Renal cortical epithelial cell (primary cell): ENCODE results near the gene CTIF. TPM values are rescaled to one million over a fixed set of nuclear protein-coding genes. Genes with fewer than 3 reads are reported as not detected.
A peak's percentile ranks its signal among the peaks of the same experiment; 100 is the strongest.
"Not testable (repeated sequence)": the region's sequence is repeated elsewhere in the genome, so short reads cannot be mapped to it uniquely, and the experiment has no call there.

ENCODE experiments used
- DNase-seq: peaks from one replicate; pipeline ENCODE4 v3.0.0-alpha.2; 2011; ENCODE audit warnings: low read depth
- total RNA-seq: library from RNA; depleted of rRNA; stranded (reverse); fragments of >200 nt; gene quantifications from 2 replicates; pipeline ENCODE4 v1.2.3, GENCODE V29; 2014

The CTIF gene
- total RNA-seq, 1 donor from 2014 or later, result 25.8 TPM

DNA sequence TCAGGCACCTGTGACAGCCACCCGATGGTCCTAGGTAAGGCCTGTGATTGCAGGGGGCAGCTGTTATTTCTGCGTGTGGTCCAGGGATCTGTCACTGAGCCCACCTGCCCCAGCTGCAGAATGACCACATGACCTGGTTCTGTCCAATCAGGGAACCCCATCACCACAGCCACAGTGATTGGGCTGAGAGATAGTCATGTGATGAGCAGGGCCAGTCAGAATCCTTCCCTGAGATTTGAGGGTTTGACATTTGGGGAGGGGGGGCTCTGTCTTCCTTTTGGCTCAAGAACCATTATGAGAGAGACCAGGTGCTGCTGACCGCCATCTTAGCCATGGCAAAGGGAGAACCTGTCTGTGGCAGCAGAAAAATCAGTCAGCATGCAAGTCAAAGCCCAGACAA is 264.7 kb downstream of the CTIF start:
- DNase-seq, result no peak

DNA sequence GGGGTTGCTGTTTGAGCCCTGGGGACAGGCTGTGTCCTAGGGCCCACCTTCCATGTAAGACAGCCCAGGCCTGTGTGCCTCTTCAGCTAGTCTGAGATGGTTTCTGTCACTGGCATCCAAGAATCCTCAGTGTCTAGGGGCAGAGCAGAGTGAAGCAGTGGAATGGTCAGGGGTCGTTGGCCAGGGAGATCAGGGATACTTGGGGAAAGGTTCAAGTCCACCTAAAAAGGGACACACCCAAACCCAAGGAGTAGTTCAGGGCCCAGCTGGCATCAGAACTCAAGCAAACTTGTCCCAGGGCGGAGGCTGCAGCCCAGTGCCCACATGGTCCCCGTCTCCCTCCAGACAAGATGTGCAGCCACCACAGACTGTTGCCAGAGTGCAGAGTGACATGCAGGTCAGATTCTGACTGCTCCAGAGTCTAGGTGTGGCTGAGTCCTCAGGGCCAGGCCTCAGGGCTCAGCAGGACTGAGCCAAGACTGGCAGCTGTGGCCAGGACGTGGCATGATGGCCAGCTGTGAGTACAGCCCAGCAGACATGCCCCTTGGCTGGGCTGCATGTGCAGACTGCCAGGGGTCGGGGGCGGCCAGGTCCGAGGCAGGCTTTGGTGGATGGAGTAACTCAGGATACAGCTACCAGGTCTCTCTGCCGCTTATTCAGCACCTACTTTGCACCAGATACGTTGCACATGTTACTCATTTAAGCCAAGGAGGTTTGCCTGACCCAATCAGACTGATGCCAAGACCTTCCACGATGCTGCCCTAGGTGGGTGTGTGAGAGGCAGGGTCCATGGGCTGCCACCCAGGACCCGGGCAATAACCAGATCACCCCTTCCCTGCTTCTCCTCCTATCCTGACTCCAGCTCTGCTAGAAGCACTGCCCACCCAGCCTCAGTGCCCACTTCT is 265.4 kb downstream of the CTIF start:
- DNase-seq, result no peak

DNA sequence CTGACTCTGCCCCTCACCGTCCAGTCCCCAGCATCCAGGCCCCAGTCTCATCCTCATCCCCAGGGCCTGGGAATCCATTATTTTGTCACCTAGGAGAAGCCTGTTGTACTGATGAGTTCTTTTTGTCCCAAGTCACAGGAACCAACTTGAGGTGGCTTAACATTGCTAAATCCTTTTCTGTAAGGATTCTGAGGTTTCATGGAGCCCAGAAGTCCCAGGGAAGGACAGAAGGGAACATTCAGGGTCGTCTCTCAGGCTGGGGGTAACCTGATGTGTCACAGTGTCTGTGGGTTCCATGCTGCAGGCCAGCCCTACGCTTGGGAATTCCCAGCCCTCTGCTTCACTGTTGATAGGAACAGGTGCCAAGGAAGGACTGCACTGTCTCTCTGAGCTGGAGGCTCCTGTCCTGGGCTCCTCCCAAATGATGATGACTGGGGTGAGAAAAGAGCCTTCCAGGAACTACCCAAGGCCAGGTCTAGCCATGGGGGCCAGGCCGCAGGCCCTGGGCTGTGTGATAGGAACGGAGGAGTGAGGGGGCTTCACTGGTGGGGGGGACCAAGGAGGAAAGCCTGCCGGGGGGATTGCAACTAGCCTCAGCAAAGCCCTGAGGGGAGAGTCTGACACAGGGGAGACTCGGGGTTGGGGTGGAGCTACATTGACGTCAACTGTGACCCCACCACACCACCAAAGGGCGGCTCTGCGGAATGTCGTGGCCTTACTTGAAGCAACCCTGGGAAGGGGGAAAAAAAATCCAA is 266.2 kb downstream of the CTIF start:
- DNase-seq, result no peak

DNA sequence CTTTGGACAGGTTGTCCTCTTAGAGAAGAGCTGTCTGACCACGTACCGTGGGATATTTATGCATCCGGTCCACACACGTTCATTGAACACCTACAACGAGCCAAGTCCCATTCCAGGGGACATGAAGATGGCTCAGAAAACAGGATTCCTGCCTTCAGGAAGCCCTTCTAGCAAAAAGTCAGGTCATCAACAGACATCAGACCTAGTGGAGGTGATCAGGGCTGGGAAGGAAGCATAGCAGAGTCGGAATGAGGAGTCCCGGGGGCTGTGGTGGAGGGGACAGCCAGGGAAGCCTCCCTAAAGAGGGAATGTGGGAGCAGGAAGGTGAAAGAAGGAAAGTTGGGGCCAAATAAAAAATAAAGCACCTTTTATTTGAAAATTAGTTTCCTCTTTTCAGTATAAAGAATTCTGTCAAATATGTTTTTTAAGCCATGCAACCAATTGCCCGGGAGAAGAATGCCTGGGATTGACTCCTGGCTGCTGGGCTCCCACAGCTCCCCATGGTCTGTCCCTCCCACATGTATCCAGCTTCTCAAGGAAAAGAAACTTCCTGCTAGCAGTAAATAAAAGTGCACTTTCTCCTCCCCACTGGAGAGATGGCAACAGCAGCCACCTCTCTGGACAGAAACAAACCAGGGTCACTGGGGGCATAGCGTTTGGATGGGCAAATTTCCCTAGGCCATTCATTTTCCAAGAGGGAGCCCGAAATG is 267.1 kb downstream of the CTIF start:
- no peak for DNase-seq

DNA sequence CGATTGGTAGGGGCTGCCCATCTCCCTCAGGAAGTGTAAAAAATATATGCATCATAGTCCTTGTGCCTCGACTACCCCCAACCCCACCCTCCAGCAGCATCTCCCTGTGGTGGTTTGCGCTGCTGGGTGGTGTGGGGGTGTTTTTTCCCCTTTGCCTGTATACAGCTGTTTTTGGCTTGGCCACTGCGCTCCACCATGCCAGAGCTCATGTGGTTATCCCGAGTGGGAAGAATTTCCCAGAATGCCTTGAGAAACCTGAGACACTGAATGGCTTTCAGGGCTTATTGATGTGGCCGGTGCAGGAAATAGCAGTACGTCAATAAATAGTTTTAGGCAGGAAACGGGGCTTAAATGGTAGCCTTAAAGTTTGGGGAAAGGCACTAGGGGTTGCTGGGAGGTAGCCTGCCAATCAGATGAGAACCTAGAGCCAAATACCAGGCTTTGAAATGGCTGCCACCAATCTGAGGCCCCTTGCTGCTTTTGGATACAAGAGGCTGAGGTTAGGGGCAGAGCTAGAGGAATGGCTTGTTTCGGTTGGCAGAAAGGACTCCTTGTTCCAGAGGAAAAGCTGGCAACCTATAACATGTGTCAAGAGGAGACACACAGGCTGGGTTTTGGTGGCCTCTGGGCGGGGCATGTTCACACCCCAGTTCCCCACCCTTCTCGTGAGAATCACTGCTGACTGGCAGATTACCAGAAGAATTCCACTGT is 267.9 kb downstream of the CTIF start:
- no peak for DNase-seq

DNA sequence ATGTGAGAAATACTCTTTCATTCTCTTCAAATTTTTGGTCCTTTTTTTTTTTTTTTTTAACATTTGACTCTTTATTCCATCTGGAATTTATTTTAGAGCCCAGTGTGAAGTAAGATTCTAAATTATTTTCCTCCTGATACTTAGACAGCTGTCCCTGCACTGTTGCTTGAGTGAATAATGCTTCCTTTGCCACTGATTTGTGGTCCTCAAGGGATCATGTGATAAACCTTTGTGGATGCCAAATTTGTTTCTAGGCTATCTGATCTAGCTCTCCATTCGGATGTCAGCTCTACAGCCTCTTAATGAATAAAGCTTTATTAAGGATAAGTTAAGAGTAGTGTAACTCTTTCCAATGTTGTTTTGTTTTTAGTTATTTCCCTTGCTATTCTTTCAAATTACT is 269.6 kb downstream of the CTIF start:
- DNase-seq, result no peak

DNA sequence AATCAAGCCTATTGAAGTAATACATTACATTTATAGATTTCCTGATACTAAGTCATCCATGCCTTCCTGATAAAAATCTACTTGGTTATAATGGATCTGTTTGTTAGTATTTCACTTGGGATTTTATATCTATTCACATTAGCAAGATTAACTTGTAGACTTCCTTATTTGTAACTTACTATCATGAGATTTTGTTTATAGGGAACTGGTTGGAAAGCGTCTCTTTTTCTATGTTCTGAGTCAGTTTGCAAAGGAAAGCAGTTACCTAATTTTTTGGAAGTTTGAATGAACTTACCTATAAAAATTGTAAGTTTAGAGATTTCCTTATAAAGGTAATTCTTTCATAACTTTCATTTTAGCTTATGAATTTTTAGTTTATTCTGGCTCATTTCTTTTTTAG is 270.5 kb downstream of the CTIF start:
- DNase-seq, result no peak

DNA sequence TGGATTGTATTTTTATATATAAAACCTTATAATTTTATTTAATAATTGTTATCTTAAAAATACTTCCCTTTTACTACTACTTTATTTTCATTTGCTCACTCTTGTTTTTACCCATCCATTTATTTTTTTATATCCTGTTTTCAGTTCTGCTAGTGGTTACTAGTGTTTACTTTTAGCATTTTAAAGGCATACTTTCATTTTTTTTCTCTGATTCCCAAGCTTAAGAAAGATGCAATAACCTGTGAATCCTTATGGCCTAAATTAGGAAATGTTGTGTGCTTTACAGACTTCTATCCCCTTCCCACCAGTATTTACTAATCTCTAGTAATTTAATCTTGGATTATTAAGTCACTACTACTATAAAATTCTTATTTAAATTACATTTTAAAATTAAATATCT is 272.0 kb downstream of the CTIF start:
- no peak for DNase-seq

DNA sequence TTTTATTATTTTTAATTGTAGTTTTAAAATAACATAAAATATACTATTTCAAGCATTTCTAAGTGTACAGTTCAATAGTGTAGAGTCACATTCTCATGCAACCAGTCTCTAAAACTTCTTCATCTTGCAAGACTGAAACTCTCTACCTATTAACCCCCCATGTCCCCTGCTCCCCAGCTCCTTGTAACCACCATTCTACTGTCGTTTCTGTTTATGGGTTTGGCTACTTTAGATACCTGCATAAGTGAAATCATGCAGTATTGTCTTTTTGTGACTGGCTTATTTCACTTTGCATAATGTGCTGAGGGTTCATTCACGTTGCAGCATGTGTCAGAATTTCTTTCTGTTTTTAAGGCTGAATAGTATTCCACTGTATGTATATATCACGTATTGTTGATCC is 272.6 kb downstream of the CTIF start:
- no peak for DNase-seq

DNA sequence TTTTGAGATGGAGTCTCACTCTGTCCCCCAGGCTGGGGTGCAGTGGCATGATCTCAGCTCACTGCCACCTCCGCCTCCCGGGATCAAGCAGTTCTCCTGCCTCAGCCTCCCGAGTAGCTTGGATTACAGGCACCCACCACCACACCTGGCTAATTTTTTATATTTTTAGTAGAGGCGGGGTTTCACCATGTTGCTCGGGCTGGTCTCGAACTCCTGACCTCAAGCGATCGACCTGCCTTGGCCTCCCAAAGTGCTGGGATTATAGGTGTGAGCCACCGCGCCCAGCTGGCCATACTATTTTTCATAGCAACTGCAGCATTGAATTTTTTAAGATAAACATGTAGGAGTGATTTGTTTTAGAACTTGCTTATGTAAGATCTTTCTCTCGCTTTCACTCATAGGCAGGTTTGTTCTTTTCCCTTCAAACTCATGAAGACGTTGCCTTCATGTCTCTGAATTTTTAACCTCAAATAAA is 273.2 kb downstream of the CTIF start:
- DNase-seq, result not testable (repeated sequence)

DNA sequence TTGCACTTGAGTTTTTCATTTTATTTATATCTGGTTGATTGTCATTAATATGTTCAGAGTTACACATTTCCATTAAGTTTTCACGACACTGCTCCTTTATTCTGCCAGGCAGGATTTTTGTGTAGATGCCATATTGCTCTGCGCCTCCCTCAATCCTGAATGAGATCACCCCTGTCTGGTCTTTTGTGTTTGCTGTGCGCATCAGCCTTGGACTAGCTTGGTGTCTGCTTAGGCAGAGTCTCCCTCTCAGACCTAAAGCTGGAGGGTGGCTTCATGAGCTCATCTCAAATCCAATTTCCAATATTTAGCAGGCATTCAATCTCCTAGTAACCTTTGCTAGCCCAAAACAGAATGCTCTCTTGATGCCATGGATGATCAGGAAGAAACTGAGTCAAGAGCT is 274.5 kb downstream of the CTIF start:
- no peak for DNase-seq

DNA sequence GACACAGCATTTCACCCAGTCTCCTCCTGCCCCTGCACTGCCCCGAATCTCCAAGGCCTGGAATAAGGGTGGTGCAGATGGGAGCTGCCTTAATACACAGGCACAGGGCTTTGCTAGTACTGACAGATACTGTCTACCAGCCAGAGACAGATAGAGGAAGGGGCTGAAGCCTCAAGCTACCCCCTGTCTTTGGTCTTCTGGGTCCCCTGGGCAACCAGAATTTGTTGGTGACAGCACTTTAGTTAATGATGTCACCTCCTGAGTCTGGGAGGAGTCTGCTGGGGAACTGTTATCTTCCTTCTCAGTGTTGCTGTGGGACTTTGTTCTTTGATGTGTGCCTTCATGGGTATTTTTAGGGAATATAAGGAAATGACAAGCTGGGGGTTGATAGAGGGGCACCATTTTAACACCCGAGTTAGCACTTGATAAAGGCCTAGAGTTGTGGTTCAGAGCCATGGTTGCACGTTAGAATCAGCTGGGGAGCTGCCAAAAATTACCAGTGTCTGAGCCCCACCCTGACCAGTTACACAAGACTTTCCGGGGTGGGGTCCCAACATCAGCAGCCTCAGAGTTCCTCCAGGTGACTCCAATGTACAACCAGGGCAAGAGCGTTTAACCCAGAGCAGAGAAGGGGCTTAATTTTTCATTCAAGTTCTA is 275.1 kb downstream of the CTIF start:
- no peak for DNase-seq

DNA sequence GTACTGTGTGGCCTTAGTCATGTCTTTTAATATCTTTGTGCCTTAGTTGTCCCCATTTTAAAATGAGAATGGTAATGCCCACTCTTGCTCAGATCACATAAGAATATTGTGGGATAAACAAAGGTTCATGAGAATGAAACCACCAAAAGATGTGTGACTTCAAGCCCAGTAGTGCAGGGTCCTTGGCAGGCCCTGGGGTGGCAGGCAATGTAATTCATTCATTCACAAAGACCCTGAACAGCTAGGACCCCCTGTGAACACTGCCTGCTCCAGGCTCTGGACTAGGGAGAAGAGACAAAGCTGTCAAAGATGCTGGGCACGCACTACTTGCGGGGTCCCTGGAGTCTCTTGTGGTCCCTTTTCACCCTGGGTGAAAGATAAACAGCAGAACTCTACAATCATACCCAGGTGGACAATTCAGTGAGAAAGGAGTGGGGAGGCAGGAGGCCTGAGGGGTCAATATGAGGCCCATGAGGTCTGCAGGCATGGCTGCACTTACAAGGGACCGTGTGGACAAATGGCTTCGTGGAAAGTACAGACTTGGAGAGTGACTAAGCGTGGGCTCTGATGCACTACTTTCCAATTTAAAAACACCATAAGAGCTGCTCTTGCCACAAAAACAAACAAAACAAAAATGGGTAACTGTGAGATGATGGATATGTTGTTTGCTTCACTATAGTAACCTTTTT is 275.8 kb downstream of the CTIF start:
- DNase-seq, result peak; percentile 41

DNA sequence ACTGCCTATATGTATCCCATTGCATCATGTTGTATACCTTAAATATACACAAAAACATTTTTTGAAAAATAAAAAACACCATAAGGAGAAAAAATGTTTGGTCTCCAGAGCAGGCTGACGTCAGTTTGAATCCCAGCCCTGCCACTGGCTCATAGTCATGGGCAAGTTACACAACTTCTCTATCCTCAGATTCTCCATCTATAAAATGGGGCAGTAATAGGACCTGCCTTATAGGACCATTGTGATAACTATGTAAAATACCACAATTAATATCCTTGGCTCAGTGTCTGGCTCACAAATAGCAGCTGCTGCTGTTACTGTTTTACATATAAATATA is 276.3 kb downstream of the CTIF start:
- no peak for DNase-seq

DNA sequence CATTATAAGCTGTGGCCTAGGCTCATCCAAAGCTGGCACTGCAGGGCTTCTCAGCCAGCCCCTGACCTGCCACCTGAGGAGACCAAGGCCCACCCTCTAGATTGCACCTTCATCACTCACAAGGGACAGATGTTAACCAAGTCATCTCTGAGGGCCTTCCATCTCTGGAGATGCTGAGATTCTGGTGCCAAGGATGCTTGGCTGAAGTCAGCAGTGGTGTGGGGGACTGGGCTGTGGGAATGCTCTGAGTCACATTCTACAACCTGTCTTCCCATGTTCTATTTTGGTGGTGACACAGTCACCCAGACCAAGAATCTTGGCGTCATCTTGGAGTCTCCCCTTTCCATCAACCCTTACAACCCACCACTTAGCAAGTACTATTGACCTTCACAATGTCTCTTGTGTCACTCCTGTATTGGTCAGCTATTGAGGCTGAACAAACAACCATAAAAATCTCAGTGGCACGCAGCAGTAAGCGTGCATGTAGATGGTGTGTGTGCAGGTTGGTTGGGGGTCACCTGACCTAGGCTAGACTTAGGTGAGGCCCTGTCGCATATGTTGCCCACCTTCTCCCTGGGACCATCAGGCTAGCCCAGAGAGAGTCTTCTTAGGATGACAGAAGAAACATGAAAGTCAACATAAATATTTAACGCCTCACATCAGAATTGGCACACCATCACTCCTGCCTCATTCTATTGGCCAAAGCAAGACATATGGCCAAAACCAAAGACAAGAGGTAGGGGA is 276.9 kb downstream of the CTIF start:
- peak; percentile 36 for DNase-seq

DNA sequence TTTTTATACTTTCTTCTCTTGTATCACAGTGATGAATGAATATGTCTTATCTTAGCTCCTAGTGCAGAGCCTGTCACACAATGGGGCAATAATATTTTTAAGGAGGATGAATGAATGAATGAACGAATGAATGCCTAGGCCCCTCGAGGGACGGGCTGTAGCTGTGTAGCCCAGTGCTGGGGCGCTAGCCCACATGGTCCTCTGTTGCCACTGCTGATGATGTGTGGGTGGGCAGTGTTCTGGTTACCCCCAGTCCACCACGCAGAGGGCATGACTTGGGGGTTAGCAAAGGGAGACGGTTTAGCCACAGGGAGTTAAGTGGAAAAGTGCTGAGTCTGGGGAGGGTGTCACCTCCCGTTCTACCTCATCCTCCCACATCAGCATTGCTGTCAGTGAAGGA is 277.7 kb downstream of the CTIF start:
- DNase-seq, result no peak

DNA sequence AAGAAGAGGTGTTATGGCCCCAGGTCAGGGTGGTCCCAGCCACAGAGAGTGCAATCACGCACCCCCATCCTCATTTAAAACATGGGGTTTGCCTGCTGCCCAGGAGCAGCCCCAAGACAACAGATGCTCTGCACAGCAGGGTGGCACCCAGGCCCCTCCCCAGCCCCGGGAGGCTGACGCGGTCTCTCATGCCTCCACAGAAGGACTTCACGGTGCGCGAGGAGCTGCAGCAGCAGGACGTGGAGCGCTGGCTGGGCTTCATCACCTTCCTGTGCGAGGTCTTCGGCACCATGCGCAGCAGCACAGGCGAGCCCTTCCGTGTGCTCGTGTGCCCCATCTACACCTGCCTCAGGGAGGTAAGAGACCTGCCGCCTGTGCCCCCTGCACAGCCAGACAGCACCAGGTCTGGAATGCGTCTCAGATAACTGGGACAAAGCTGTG is 278.2 kb downstream of the CTIF start:
- DNase-seq, result no peak

DNA sequence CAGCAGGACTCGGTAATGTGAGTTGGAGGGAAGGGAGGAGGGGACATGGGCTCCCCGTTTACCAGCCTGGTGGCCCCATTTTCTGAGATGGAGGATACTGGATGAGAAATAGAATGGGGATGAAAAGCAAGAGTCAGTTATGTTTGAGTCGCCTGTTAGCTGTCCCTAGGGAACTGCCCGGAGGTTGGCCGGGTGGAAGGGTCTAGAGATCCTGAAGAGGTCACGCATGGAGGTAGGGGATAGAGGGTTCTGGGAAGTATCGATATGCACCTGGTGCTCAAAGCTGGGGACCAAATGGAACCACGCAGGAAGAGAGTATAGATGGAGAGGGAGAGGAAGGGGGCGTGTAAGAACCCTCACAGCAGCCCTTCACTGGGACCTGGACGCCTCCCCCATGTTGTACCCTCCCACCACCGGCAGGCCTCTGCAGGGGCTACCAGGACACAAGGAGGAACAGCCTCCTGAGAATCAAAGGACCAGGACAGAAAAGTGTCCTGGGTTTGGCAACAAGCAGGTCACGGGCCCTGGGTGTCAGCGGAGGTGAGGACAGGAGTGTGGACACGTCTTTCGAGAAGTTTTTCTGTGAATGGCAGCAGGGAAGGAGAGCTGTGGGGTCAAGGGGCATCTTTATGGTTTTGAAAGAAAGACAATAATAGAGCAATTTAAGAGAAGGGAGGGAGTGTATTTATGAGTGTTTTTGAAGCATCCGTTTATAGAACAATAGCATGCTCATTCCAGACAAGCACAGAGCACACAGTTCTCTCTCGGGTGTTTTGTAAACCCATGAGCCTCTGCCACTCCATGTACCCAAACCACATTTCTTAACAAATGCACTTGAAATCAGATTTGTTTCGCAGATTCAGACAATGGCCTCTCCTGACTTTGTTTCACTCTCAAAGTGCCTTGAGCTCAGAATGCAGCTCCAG is 279.8 kb downstream of the CTIF start:
- no peak for DNase-seq

DNA sequence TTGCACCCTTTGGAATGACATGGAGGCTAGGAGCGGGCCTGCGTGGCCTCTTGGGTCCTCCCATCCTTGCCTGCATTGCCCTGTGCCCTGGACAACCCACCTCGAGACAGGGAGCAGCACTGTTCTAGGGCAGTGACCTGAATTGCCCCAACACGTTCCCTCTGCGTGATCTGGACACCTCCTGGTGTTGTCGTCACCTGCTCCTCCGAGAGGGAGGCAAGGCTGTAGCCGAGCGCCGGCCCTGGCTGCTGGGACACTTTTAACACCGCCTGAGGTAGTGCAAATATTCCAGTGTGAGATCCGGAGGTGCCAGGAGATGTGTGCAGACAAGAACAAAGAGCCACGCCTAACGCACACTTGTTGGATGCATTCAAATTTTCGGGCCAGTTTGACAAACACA is 280.4 kb downstream of the CTIF start:
- DNase-seq, result no peak
